Measurements from ENCODE around the gene SENP6. TPM values are rescaled to one million over a fixed set of nuclear protein-coding genes. Genes with fewer than 3 reads are reported as not detected.

The SENP6 gene
- polyA plus RNA-seq, 3 donors = 22.3 to 43.9 (median 31.9) TPM

DNA sequence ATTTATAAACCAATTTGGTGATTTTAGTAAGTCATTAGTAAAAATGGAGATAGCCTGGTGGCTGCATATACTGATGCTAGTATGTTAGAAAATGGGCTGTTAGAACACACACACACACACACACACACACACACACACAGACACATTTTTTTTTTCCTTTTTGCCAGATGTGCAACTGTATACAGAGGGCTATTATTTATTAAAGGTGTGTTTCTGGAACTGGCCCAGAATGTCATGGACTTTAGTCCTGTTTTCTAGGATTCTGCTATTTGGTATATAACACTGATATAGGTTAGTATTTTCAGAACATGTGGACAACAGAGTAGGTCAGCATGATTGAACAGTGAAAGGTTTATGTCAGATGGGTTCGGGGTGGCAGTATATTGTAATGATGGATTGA is 159.8 kb downstream of the SENP6 start:
- Histone ChIP-seq H3K79me2 (ENCODE audit: insufficient read depth, low read length) (no peaks in the 10 kb centered on the region), H3K4me1 (ENCODE audit: control insufficient read depth in 1 of 2, insufficient read depth in 2 of 2, low read length in 2 of 2) (no peaks in the 10 kb centered on the region), H4K20me1 (ENCODE audit: insufficient read depth, low read length) (no peaks in the 10 kb centered on the region), H2AFZ (ENCODE audit: insufficient read depth, low read depth, low read length, poor library complexity, severe bottlenecking) (no peak overlapping the region), H3K9me3 (replicated peaks in 1 of 2; ENCODE audit: control insufficient read depth in 1 of 2, insufficient read depth in 1 of 2, low read length in 2 of 2) (no peaks in the 10 kb centered on the region), H3K4me2 (replicated peaks; ENCODE audit: extremely low read depth, low read length, poor library complexity, severe bottlenecking) (no peak overlapping the region), H3K36me3 (replicated peaks in 1 of 2; ENCODE audit: control insufficient read depth in 1 of 2, insufficient read depth in 2 of 2, low read length in 2 of 2) (no peaks in the 10 kb centered on the region), H3K27me3 (ENCODE audit: control insufficient read depth in 2 of 2, insufficient read depth in 2 of 2, low read length in 2 of 2) (peaks cover 18 to 34% of the 10 kb centered on the region in 2 donors), H3K27ac (ENCODE audit: low read depth in 1 of 2, low read length in 2 of 2) (no peak overlapping the region), H3K4me3 (replicated peaks in 1 of 3; ENCODE audit: low read depth in 2 of 3, low read length in 3 of 3) (no peak overlapping the region), H3K9ac (ENCODE audit: insufficient read depth, low read length, poor library complexity, severe bottlenecking) (no peak overlapping the region)
- H3K27ac Mint-ChIP-seq = no peak overlapping the region
- DNase-seq = no peak
- intact Hi-C loops (cut with micrococcal nuclease) = no loop called here
- H3K4me1 Mint-ChIP-seq = no peaks in the 10 kb centered on the region
- no peaks in the 10 kb centered on the region for H3K36me3 Mint-ChIP-seq
- H3K27me3 Mint-ChIP-seq (ENCODE audit: low read depth in 3 of 3) = peaks cover 29 to 53% (median 44%) of the 10 kb centered on the region in 3 donors
- H3K4me3 Mint-ChIP-seq = no peak overlapping the region
- H3K9me3 Mint-ChIP-seq = peaks cover 0 to 2% (median 0%) of the 10 kb centered on the region in 7 donors
- TF ChIP-seq, protein P1, sequence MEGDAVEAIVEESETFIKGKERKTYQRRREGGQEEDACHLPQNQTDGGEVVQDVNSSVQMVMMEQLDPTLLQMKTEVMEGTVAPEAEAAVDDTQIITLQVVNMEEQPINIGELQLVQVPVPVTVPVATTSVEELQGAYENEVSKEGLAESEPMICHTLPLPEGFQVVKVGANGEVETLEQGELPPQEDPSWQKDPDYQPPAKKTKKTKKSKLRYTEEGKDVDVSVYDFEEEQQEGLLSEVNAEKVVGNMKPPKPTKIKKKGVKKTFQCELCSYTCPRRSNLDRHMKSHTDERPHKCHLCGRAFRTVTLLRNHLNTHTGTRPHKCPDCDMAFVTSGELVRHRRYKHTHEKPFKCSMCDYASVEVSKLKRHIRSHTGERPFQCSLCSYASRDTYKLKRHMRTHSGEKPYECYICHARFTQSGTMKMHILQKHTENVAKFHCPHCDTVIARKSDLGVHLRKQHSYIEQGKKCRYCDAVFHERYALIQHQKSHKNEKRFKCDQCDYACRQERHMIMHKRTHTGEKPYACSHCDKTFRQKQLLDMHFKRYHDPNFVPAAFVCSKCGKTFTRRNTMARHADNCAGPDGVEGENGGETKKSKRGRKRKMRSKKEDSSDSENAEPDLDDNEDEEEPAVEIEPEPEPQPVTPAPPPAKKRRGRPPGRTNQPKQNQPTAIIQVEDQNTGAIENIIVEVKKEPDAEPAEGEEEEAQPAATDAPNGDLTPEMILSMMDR (IDR thresholded peaks at IDR 0.05) = no peak
- WGBS (ENCODE audit: insufficient coverage) = no CpG with 5 or more reads among the region's 1 CpG

DNA sequence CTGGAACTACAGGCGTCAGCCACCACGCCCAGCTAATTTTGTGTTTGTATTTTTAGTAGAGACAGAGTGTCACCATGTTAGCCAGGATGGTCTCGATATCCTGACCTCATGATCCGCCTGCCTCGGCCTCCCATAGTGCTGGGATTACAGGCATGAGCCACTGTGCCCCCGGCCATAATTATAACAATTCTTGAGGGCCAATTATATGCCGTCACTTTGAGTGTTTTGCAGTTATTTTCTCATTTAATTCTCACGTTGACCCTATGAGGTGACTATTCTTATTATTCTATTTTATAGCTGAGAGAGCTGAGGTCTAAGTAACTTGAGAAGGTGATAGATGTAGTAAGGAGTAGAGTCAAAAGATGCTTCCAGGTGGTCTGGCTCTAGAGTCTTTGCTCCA is 160.4 kb downstream of the SENP6 start:
- no peak overlapping the region for H2AFZ ChIP-seq (ENCODE audit: insufficient read depth, low read depth, low read length, poor library complexity, severe bottlenecking)
- WGBS (ENCODE audit: insufficient coverage) = 100% methylated on average over 5 of the region's 8 CpGs
- H3K36me3 ChIP-seq (replicated peaks in 1 of 2; ENCODE audit: control insufficient read depth in 1 of 2, insufficient read depth in 2 of 2, low read length in 2 of 2) = no peaks in the 10 kb centered on the region
- Mint-ChIP-seq H3K9me3 (peaks cover 0 to 4% (median 0%) of the 10 kb centered on the region in 7 donors), H3K4me3 (no peak overlapping the region), H3K36me3 (no peaks in the 10 kb centered on the region), H3K27me3 (ENCODE audit: low read depth in 3 of 3) (peaks cover 29 to 56% (median 43%) of the 10 kb centered on the region in 3 donors), H3K27ac (no peak overlapping the region), H3K4me1 (no peaks in the 10 kb centered on the region)
- intact Hi-C loops (cut with micrococcal nuclease) = no loop called here
- H3K4me2 ChIP-seq (replicated peaks; ENCODE audit: extremely low read depth, low read length, poor library complexity, severe bottlenecking) = no peak overlapping the region
- H3K4me1 ChIP-seq (ENCODE audit: control insufficient read depth in 1 of 2, insufficient read depth in 2 of 2, low read length in 2 of 2) = no peaks in the 10 kb centered on the region
- peaks cover 18 to 34% of the 10 kb centered on the region in 2 donors for H3K27me3 ChIP-seq (ENCODE audit: control insufficient read depth in 2 of 2, insufficient read depth in 2 of 2, low read length in 2 of 2)
- H4K20me1 ChIP-seq (ENCODE audit: insufficient read depth, low read length) = no peaks in the 10 kb centered on the region
- no peak overlapping the region for H3K9ac ChIP-seq (ENCODE audit: insufficient read depth, low read length, poor library complexity, severe bottlenecking)
- H3K9me3 ChIP-seq (replicated peaks in 1 of 2; ENCODE audit: control insufficient read depth in 1 of 2, insufficient read depth in 1 of 2, low read length in 2 of 2) = no peaks in the 10 kb centered on the region
- no peak overlapping the region for H3K4me3 ChIP-seq (replicated peaks in 1 of 3; ENCODE audit: low read depth in 2 of 3, low read length in 3 of 3)
- no peaks in the 10 kb centered on the region for H3K79me2 ChIP-seq (ENCODE audit: insufficient read depth, low read length)
- no peak for DNase-seq
- no peak overlapping the region for H3K27ac ChIP-seq (ENCODE audit: low read depth in 1 of 2, low read length in 2 of 2)
- TF ChIP-seq, protein P1 (IDR thresholded peaks at IDR 0.05) = no peak

Measured in CD14-positive monocyte (primary cell).